DOHH2 (cell line): ENCODE data around the gene KHDRBS2.

Experiments used
- CTCF ChIP-seq: fragments of 200-600 bp; sonication (generic); IDR thresholded peaks from one replicate; pipeline ENCODE4 v1.5.1; 2014; ENCODE audit warnings: antibody characterized with exemption, mild to moderate bottlenecking, low read depth, low read length; ENCODE audit not compliant: poor library complexity, severe bottlenecking
- EZH2phosphoT487 ChIP-seq: fragments of 200-600 bp; sonication (generic); IDR thresholded peaks from 2 replicates; pipeline ENCODE4 v1.6.1; 2017; ENCODE audit warnings: borderline replicate concordance, mild to moderate bottlenecking, antibody characterized with exemption, low read length, moderate library complexity, mixed read lengths

- no peak for TF ChIP-seq CTCF
- TF ChIP-seq EZH2phosphoT487 = no peak
Observed at GRCh38 chr6:61959196-61959595, 326.8 kb downstream of the KHDRBS2 start.
